Activated CD8-positive, alpha-beta memory T cell treated with anti-CD3 and anti-CD28 coated beads, Interleukin-2, amount 50 U/mL, for 4 hours (primary cell): ENCODE measurements around the gene RBFOX1.

Experiments
- DNase-seq: peaks from one replicate; pipeline ENCODE4 v3.0.0-alpha.2; 2020

The RBFOX1 gene

DNA sequence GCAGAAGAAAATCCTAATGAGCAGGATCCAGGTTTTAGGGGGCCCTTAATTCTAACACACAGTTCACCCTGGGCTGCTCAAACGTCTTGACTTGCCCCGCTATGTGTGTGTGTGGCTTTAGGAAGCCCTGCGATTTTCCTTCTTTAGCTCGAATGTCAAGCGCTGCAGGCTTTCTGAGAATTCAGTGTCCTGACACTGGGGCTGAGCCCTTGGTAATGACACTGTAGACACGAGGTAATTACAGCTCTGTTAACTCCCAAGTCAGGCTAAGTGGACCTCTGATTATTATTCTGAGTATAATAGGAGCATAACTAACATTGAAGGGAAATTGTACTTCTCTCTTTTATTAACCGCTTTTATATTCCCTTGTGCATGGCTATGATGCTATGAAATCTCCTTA is 202.1 kb downstream of the RBFOX1 start:
- DNase-seq, result no peak

DNA sequence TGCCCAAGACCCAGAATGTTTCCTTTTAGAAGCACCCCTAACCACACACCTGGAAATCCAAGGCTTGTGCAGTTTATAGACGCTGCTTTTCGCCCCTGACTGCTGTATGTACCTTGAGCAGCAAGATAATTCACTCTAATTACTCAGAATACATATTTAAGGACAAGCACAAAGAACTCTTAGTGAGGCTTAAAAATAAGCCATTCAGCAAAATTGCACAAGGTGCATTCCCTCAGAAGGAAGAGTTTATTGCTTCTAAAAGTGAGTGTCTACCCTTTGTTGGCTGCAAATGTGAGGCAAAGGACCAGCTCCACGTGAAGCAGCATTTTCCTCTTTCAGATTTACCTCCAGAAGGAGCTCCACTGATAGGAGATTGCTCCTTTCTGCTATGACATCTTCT is 208.4 kb downstream of the RBFOX1 start:
- no peak for DNase-seq

- no peak for DNase-seq
Observed at GRCh38 chr16:7545251-7545650, 212.6 kb downstream of the RBFOX1 start.

- no peak for DNase-seq
Observed at GRCh38 chr16:7546948-7547347, 214.3 kb downstream of the RBFOX1 start.

DNA sequence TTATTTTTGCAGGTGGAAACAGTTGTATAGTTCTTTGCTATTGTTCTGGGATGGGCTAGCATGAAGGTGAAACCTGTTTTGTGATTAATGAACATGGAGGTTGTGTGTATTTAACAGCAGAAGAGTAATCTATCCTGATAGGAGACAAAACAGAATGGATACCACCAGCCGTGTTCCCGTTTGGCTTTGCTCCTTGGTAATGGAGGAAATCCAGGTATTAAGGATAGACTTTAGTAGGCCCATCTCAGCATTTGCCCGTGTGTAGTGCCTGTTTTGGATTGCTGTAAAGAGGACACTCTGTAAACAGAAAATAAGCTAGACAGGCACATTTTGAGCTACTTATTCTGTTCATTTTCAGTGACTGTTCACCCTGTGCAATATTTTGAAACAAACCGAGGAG is 215.1 kb downstream of the RBFOX1 start:
- no peak for DNase-seq

GRCh38 chr16:7548796-7549318 is 216.2 kb downstream of the RBFOX1 start:
- no peak for DNase-seq

DNA sequence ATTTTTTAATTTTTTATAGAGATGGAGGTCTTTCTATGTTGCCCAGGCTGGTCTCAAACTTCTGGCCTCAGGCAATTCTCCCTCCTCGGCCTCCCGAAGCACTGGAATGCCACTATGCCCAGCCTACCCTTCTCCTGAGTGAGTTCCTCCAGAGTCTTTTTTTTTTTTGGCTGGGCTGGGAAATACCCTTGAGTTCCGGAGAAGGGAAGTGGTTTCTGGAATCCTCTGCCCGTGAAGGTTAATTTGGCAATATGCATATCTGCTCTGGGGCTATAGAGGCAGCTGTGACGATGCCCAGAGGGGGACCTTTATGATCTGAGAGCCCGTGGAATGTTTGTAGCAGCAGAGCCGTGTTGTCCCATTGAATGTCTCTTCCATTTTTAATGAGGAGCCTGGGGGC is 217.5 kb downstream of the RBFOX1 start:
- DNase-seq, result no peak

GRCh38 chr16:7555459-7555858 is 222.8 kb downstream of the RBFOX1 start:
- no peak for DNase-seq

GRCh38 chr16:7561908-7562405 is 229.3 kb downstream of the RBFOX1 start:
- no peak for DNase-seq

DNA sequence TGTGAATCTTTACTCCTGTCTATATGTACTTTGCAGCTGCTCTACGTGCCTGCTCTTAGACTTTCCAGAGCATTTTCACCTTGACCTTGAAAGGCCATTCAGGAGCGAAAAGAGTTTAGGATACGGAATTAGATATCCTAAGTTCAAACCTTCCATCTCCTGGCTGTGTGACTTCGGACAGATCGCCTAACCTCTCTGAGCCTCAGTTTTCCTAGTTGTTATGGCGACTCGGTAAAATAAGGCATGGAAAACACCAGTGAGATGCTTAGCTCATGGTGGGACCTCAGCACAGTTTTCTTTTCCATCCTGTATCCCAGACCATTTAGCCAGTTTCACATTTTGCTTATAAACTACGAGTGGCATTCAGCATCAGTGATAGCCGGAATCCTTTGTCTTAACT is 233.7 kb downstream of the RBFOX1 start:
- DNase-seq, result no peak

DNA sequence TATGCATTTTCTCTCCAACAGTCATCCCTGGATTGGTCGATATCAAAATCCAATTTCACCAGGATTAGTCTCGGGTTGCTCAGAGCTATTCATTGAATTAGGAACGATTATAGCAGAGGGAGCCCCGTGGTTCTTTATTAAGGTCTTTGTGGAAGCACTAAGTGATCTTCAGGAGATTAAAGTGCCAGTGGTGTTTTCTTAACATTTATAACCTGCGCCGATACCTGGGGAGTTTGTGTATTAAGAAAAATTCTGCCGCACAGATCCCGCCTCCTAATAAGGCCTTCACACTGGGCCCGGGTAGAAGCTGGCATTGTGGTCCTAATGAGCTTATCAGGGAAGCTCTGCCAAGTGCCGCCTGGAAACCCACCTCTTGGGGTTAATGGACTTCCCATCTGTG is 238.7 kb downstream of the RBFOX1 start:
- DNase-seq, result no peak

- no peak for DNase-seq
Observed at GRCh38 chr16:7577588-7577987, 244.9 kb downstream of the RBFOX1 start.

GRCh38 chr16:7579454-7579853 is 246.8 kb downstream of the RBFOX1 start:
- no peak for DNase-seq

DNA sequence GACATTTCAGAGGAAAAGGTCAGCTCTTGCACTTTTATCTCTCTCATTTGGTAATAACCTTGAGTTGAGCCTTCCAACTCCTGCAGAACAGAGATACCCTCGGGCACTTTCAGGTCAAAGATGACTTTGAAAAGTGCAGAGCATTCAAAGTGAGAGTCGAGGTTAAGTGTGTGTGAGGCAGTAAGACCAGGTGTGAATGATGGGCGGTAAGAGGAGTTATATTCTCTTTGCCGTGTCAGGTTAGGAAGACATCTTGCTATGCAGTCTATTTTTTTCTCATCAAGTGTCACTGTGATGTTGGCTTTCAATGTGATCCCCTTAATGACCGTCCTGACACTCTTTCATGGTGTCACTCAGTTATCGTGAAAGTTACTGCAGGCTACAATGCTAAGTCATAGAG is 248.5 kb downstream of the RBFOX1 start:
- DNase-seq, result no peak

- DNase-seq, result no peak
Observed at GRCh38 chr16:7583396-7583795, 250.8 kb downstream of the RBFOX1 start.

GRCh38 chr16:7584561-7584960 is 251.9 kb downstream of the RBFOX1 start:
- DNase-seq, result no peak

- no peak for DNase-seq
Observed at GRCh38 chr16:7585705-7586104, 253.1 kb downstream of the RBFOX1 start.

- DNase-seq, result no peak
Observed at GRCh38 chr16:7590934-7591333, 258.3 kb downstream of the RBFOX1 start.

GRCh38 chr16:7596308-7596707 is 263.7 kb downstream of the RBFOX1 start:
- DNase-seq, result no peak

DNA sequence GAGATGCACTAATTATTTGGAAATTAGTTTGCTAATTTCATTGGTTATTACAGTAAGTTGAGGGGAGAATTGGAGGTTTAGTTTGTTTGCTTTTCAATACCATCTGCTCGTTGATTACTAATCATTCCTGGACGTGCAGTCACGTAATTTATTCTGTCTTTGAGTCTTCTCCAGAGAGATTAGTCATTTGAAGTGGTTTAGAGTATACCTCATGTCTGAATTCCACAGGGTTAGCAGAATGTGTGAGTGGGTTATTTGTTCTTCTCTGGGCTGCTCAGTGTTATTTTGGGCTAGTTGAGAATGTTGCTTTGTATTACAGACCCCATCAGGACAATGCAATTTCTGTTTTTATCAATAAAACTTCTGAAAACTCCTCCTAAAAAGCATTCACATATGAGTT is 265.0 kb downstream of the RBFOX1 start:
- DNase-seq, result no peak

GRCh38 chr16:7601100-7601499 is 268.5 kb downstream of the RBFOX1 start:
- DNase-seq, result no peak

DNA sequence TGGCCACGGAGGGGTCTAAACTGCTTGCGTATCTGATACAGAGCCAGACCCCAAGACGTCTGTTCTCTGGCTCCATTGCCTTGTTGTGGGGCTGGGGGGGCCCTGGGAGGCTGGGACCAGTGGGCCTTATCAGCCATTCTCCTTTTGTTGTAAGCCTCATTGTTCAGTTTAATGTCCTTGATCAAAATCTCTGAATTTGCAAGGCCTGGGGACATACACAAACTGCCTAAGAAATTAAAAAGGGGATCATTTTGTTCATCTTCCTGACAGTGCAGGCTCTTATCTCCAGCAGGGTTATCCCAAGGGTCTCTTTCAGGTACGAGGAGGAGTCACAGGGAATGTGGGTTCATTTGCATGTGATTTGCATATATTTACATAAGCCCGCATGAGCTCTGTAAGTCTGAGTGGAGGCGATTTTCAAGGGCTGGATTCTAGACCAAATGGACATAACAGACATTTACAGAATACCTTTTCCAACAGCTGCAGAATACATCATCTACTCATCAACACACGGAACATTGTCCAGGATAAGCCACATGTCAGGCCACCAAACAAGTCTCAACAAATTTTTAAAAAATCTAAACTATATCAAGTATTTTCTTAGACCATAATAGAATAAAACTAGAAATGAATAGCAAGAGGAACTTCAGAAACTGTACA is 269.8 kb downstream of the RBFOX1 start:
- no peak for DNase-seq

GRCh38 chr16:7605812-7606211 is 273.2 kb downstream of the RBFOX1 start:
- no peak for DNase-seq

- no peak for DNase-seq
Observed at GRCh38 chr16:7612671-7613070, 280.0 kb downstream of the RBFOX1 start.

DNA sequence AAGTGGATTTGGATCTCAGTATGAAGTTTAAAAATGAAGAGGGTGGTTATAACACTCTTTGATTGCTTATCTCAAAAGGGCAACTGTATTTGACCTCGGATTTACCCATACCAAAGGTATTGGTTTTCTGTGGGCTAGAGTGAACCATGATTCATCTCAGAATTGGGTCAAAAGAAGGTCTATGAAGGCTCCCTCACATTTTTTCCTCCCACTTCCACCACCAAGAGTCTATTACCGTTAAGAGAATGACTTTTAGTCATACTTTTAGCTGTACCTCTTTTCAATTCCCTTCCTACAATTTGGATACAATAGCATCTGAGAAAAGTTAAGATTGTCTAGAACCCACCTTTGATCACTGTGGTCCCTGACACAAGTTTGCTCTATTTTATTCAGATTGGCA is 280.9 kb downstream of the RBFOX1 start:
- DNase-seq, result no peak
